HG02678 (cell line): Measurements from ENCODE around the gene WWP2.
"Not testable (repeated sequence)": the region's sequence is repeated elsewhere in the genome, so short reads cannot be mapped to it uniquely, and the experiment has no call there.

ENCODE experiments used
- ATAC-seq: cut with Tn5 transposase; IDR thresholded peaks from one replicate; pipeline ENCODE4 v1.9.1; 2021; ENCODE audit warnings: mild to moderate bottlenecking, moderate library complexity; ENCODE audit not compliant: unreplicated experiment

WWP2 gene

GRCh38 chr16:69972935-69973334 lies 210.8 kb downstream of the WWP2 start:
- not testable (repeated sequence) for ATAC-seq

DNA sequence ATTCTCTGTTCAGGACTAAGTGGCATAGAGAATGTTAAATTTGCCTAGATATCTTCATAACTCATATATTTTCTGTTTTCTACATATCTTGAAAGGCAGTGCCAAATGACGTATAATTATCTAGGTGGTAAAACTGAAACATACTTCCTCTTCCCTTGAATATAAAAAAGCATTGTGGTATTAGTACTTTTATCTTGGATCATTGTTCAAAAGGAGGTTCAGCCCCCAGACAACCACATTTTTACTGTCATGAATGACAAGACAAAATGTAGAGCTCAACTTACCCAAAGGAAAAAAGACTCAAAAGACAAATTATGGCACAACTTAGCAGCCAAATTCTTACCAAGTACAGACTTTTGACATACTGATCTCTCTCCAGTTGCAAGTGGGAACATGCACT lies 223.1 kb downstream of the WWP2 start:
- ATAC-seq: not testable (repeated sequence)
